Smooth muscle cell (in vitro differentiated cells): ENCODE data around the gene ARHGEF37. TPM values are rescaled to one million over a fixed set of nuclear protein-coding genes. Genes with fewer than 3 reads are reported as not detected.
A peak's percentile ranks its signal among the peaks of the same experiment; 100 is the strongest.

Experiments used
- DNase-seq: peaks from one replicate; lab custom pipeline; 2025; ENCODE audit not compliant: unreplicated experiment; lab: John Stamatoyannopoulos, UW
- H2AFZ ChIP-seq: fragments of 200-600 bp; sonication (generic); 2 replicates; pipeline ENCODE4 v1.6.0; 2016; ENCODE audit warnings: antibody characterized with exemption, low read depth, mild to moderate bottlenecking
- H3F3A ChIP-seq: fragments of 200-600 bp; sonication (generic); 2 replicates; pipeline ENCODE4 v1.6.0; 2017; ENCODE audit warnings: antibody characterized with exemption, low read depth
- H3K27ac ChIP-seq: fragments of 200-600 bp; sonication (generic); 2 replicates; pipeline ENCODE4 v1.5.1; 2016; ENCODE audit warnings: low read depth, mild to moderate bottlenecking
- H3K27me3 ChIP-seq: fragments of 200-600 bp; sonication (generic); 2 replicates; pipeline ENCODE4 v1.6.1; 2016; ENCODE audit warnings: low read depth, mild to moderate bottlenecking
- H3K36me3 ChIP-seq: fragments of 200-600 bp; sonication (generic); 2 replicates; pipeline ENCODE4 v1.5.1; 2016; ENCODE audit warnings: low read depth
- H3K4me1 ChIP-seq: fragments of 200-600 bp; sonication (generic); 2 replicates; pipeline ENCODE4 v1.5.1; 2016; ENCODE audit warnings: low read depth
- H3K4me2 ChIP-seq: fragments of 200-600 bp; sonication (generic); 2 replicates; pipeline ENCODE4 v1.6.0; 2016; ENCODE audit warnings: mild to moderate bottlenecking
- H3K4me3 ChIP-seq: fragments of 200-600 bp; sonication (generic); 2 replicates; pipeline ENCODE4 v1.5.1; 2016; ENCODE audit warnings: mild to moderate bottlenecking
- H3K79me2 ChIP-seq: fragments of 200-600 bp; sonication (generic); 2 replicates; pipeline ENCODE4 v1.6.0; 2016; ENCODE audit warnings: low read depth, mild to moderate bottlenecking
- H3K9ac ChIP-seq: fragments of 200-600 bp; sonication (generic); 2 replicates; pipeline ENCODE4 v1.6.0; 2016; ENCODE audit warnings: low read depth
- H3K9me3 ChIP-seq: fragments of 200-600 bp; sonication (generic); replicated peaks from 2 replicates; pipeline ENCODE4 v1.5.1; 2016; ENCODE audit warnings: low read depth
- H4K20me1 ChIP-seq: fragments of 200-600 bp; sonication (generic); 2 replicates; pipeline ENCODE4 v1.6.0; 2016; ENCODE audit warnings: low read depth
- WGBS: methylation state at CpG from one replicate; pipeline ENCODE4 v1.1.7; 2016; ENCODE audit warnings: low lambda C conversion rate; 5-methylcytosine and 5-hydroxymethylcytosine counted together
- polyA plus RNA-seq: library from polyadenylated mRNA; unstranded; fragments of >200 nt; fragmentation: Nextera tagmentation; extraction: Ambion mirVana; gene quantifications from 2 replicates; pipeline ENCODE4 v1.2.1, GENCODE V29; 2016
- total RNA-seq: library from RNA; depleted of rRNA; stranded (reverse); fragments of >200 nt; gene quantifications from 2 replicates; pipeline ENCODE4 v1.2.3, GENCODE V29; 2014
- TF ChIP-seq, protein P1 (sequence below): fragments of 200-600 bp; sonication (generic); IDR thresholded peaks from 2 replicates; pipeline ENCODE4 v1.5.1; 2017; ENCODE audit warnings: borderline replicate concordance, mild to moderate bottlenecking, antibody characterized with exemption; ENCODE audit not compliant: insufficient read depth, poor library complexity, severe bottlenecking

The ARHGEF37 gene
- total and polyA plus RNA-seq, 2 experiments from 2014 or later, result 0.70 to 1.4 TPM

DNA sequence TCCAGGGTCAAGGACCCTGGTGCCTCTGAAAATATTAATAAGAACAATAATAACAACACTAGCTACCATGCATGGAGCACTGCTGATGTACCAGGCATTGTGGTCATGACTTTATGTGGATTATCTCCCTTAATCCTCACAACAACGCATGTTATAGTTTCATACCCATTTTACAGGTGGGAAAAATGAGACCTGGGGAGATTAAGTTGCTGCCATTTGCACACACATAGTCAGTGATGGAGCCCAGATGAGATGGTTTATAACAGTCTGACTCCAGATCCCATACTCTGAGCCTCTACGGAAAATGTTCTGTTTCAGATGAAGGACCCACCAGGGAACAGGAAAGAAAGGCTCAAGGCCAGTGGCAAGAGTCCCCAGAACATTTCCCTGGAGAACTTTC is 100.6 kb downstream of the ARHGEF37 start:
- no peak overlapping the region for H3K4me2 ChIP-seq
- DNase-seq, result no peak
- no peaks in the 10 kb centered on the region for H3K9me3 ChIP-seq
- H3K9ac ChIP-seq, result no peak overlapping the region
- no peaks in the 10 kb centered on the region for H3F3A ChIP-seq
- no peaks in the 10 kb centered on the region for H4K20me1 ChIP-seq
- no peak overlapping the region for H3K27ac ChIP-seq
- no peaks in the 10 kb centered on the region for H3K79me2 ChIP-seq
- no peak overlapping the region for H2AFZ ChIP-seq
- no peak overlapping the region for H3K4me3 ChIP-seq
- no peaks in the 10 kb centered on the region for H3K4me1 ChIP-seq
- TF ChIP-seq, protein P1, sequence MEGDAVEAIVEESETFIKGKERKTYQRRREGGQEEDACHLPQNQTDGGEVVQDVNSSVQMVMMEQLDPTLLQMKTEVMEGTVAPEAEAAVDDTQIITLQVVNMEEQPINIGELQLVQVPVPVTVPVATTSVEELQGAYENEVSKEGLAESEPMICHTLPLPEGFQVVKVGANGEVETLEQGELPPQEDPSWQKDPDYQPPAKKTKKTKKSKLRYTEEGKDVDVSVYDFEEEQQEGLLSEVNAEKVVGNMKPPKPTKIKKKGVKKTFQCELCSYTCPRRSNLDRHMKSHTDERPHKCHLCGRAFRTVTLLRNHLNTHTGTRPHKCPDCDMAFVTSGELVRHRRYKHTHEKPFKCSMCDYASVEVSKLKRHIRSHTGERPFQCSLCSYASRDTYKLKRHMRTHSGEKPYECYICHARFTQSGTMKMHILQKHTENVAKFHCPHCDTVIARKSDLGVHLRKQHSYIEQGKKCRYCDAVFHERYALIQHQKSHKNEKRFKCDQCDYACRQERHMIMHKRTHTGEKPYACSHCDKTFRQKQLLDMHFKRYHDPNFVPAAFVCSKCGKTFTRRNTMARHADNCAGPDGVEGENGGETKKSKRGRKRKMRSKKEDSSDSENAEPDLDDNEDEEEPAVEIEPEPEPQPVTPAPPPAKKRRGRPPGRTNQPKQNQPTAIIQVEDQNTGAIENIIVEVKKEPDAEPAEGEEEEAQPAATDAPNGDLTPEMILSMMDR, result no peak
- 94% methylated on average over 2 of the region's 2 CpGs for WGBS
- H3K36me3 ChIP-seq, result no peaks in the 10 kb centered on the region
- peaks cover 6% of the 10 kb centered on the region for H3K27me3 ChIP-seq

DNA sequence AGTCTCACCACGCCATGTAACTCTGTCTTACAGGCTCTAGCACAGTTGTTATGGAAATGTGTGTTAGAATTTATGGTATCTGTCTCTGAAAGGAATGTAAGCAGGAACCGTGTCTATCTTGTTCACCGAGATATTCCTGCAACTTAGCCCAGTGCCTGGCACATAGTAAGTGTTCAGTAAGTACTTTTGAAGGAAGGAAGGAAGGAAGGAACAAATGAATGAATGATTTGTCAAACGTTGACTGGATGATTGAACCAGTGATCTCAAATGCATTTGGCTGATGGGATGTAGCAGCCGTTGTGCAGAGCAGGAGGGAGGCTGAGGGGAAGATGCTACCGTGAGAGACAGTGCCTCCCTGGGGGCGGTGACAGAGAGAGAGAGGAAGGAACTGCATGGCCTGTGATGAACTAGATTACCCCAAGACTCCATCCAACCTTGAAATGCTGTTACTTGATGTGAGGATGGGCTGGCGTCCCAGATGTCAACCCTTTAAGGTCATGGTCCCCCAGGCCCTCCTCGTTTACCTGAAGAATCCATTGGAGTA is 101.3 kb downstream of the ARHGEF37 start:
- no peak overlapping the region for H3K27ac ChIP-seq
- H2AFZ ChIP-seq, result no peak overlapping the region
- H3K79me2 ChIP-seq, result no peaks in the 10 kb centered on the region
- no peaks in the 10 kb centered on the region for H3K4me1 ChIP-seq
- H4K20me1 ChIP-seq, result no peaks in the 10 kb centered on the region
- TF ChIP-seq, protein P1, result no peak
- H3K36me3 ChIP-seq, result no peaks in the 10 kb centered on the region
- H3K4me3 ChIP-seq, result no peak overlapping the region
- H3K9ac ChIP-seq, result no peak overlapping the region
- WGBS, result 76% methylated on average over 9 of the region's 9 CpGs
- no peaks in the 10 kb centered on the region for H3K9me3 ChIP-seq
- H3K27me3 ChIP-seq, result peaks cover 6% of the 10 kb centered on the region
- no peaks in the 10 kb centered on the region for H3F3A ChIP-seq
- no peak overlapping the region for H3K4me2 ChIP-seq
- no peak for DNase-seq

DNA sequence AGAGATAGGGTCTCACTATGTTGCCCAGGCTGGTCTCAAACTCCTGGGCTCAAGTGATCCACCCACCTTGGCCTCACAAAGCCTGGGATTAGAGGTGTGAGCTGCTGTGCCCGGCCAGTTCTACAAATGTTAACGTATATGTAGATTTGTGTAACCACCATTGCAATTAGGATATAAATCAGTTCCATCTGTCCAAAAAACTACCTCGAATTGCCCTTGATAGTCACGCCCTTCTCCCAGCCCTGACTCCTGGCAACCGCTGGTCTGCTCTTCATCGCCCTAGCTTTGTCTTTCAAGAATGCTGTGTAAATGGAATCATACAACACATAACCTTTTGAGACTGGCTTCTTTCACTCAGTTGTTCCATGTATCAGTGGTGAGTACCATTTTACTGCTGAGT is 102.7 kb downstream of the ARHGEF37 start:
- no peak overlapping the region for H2AFZ ChIP-seq
- TF ChIP-seq, protein P1, result no peak
- H3F3A ChIP-seq, result no peaks in the 10 kb centered on the region
- no peak for DNase-seq
- 83% methylated on average over 6 of the region's 6 CpGs for WGBS
- H3K27me3 ChIP-seq, result peaks cover 6% of the 10 kb centered on the region
- H3K9ac ChIP-seq, result no peak overlapping the region
- H3K36me3 ChIP-seq, result no peaks in the 10 kb centered on the region
- no peaks in the 10 kb centered on the region for H3K9me3 ChIP-seq
- no peak overlapping the region for H3K4me2 ChIP-seq
- no peaks in the 10 kb centered on the region for H3K79me2 ChIP-seq
- H3K4me1 ChIP-seq, result no peaks in the 10 kb centered on the region
- no peak overlapping the region for H3K27ac ChIP-seq
- H3K4me3 ChIP-seq, result no peak overlapping the region
- no peaks in the 10 kb centered on the region for H4K20me1 ChIP-seq

DNA sequence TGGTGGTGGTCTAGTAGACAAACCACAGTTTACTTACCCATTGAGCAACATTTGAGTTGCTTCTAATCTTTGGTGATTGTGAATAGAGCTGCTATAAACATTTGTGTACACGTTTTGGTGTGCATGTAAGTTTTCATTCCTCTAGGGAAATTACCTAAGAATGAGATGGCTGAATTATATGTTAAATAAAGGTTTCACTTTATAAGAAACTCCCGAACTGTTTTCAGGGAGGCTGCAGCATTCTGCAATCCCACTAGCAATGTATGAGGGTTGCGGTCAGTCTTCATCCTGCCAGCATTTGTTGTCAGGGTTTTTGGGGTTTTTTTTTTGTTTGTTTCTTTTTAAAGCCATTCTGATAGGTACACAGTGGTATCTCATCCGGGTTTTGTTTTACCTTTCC is 103.1 kb downstream of the ARHGEF37 start:
- H3K4me3 ChIP-seq, result no peak overlapping the region
- 75% methylated on average over 4 of the region's 4 CpGs for WGBS
- no peak overlapping the region for H3K9ac ChIP-seq
- DNase-seq, result no peak
- H3F3A ChIP-seq, result no peaks in the 10 kb centered on the region
- H3K4me1 ChIP-seq, result no peaks in the 10 kb centered on the region
- no peak overlapping the region for H3K27ac ChIP-seq
- TF ChIP-seq, protein P1, result no peak
- no peaks in the 10 kb centered on the region for H3K9me3 ChIP-seq
- no peak overlapping the region for H3K4me2 ChIP-seq
- no peaks in the 10 kb centered on the region for H3K79me2 ChIP-seq
- peak overlapping the region; percentile 1 for H2AFZ ChIP-seq
- peaks cover 6% of the 10 kb centered on the region for H3K27me3 ChIP-seq
- H4K20me1 ChIP-seq, result no peaks in the 10 kb centered on the region
- no peaks in the 10 kb centered on the region for H3K36me3 ChIP-seq
